SK-N-SH treated with all-trans-retinoic acid at 6 μM for 48 hours (cell line): ENCODE results near the gene IFT74.

Source experiments
- TCF4 ChIP-seq: fragments of 250-450 bp; sonication (Bioruptor Pico); IDR thresholded peaks from 2 replicates; pipeline ENCODE4 v1.8.0; 2021; ENCODE audit warnings: mild to moderate bottlenecking, moderate library complexity, borderline replicate concordance
- ZNF8 ChIP-seq: fragments of 450-650 bp; formaldehyde crosslinking; IDR thresholded peaks from 2 replicates; pipeline ENCODE4 v1.5.0; 2020; ENCODE audit warnings: mild to moderate bottlenecking, moderate library complexity

DNA sequence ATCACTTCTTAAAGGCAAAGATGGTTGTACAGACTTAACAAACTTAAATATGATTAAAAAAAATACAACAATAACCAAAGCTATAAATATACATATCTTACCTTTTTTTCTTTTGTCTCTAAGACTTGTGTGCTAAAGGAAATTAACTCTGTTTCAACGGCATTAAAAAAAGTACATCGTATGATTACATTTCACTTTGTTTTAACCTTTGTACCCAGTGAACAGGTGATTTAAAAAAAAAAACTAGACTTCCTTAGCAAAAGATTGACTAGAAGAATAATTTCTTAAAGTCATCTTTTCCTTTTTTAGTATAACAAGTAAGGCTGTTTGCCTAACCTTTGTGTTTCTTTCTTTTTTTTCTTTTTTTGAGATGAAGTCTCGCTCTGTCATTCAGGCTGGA is 49.3 kb downstream of the IFT74 start, which contains the start of gene LRRC19:
- TF ChIP-seq TCF4 (CRISPR knock-in tag) (no peak), ZNF8 (CRISPR knock-in tag) (no peak)
